Upper lobe of right lung (tissue), 1 donor: ENCODE measurements around the gene ROPN1. TPM values are rescaled to one million over a fixed set of nuclear protein-coding genes. Genes with fewer than 3 reads are reported as not detected.
A peak's percentile ranks its signal among the peaks of the same experiment; 100 is the strongest.
"Not testable (repeated sequence)": the region's sequence is repeated elsewhere in the genome, so short reads cannot be mapped to it uniquely, and the experiment has no call there.

ENCODE experiments used
- ATAC-seq: fragments of 200-7000 bp; cut with Tn5 transposase; one replicate; pipeline ENCODE4 v1.9.1; 2020; ENCODE audit warnings: mild to moderate bottlenecking, moderate library complexity
- DNase-seq: peaks from one replicate; pipeline ENCODE4 v3.0.0-alpha.2; 2020
- H3K27ac ChIP-seq: fragments of 200-600 bp; one replicate; pipeline ENCODE4 v1.8.0; 2022
- H3K27me3 ChIP-seq: fragments of 200-600 bp; one replicate; pipeline ENCODE4 v1.8.0; 2022; ENCODE audit warnings: mild to moderate bottlenecking
- H3K36me3 ChIP-seq: fragments of 200-600 bp; one replicate; pipeline ENCODE4 v1.8.0; 2022
- H3K4me1 ChIP-seq: fragments of 200-600 bp; one replicate; pipeline ENCODE4 v1.8.0; 2022
- H3K4me3 ChIP-seq: fragments of 200-600 bp; one replicate; pipeline ENCODE4 v1.8.0; 2022; ENCODE audit warnings: mild to moderate bottlenecking
- H3K9me3 ChIP-seq: fragments of 200-600 bp; one replicate; pipeline ENCODE4 v1.8.0; 2022
- intact Hi-C: fragments of 100-400 bp; cut with DNase I; formaldehyde crosslinking; loops from one replicate; pipeline ENCODE4 v1.11.0; 2022
- total RNA-seq: library from RNA; stranded (reverse); fragmentation: NEBNext Ultra II Directional; extraction: Animal tissue kit (Norgen Biotek cat#: 25700); gene quantifications from one replicate; pipeline ENCODE4 v1.2.1, GENCODE V29; 2021
- TF ChIP-seq, protein P1 (sequence below): fragments of 200-600 bp; IDR thresholded peaks from one replicate; pipeline ENCODE4 v1.8.0; 2022; ENCODE audit warnings: antibody characterized with exemption
- donor health status: DM: no; HTN: yes; CAD: no; lungs with severe emphysema.

Gene ROPN1
- total RNA-seq, 1 donor from 2014 or later, result not detected

DNA sequence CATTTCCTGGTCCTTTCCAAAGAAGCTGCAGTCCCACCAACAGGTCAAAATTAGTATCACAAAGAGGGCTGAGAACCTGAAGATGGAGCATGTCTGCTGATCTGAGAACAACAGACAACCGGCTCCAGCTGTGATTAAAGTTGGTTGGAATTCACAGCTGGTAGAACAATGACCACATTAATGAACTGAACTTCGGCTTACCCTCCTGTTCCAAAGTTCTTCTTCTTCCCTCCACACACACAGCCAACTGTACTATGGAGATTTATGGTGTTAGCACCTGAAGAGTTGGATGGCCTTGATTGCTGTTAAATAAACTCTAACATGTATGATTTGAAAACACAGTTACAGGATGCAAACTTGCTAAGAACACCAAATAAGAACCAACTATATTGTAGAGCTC is 27.4 kb upstream of the ROPN1 start:
- Histone ChIP-seq H3K27me3 (no peaks in the 10 kb centered on the region), H3K9me3 (no peaks in the 10 kb centered on the region), H3K4me3 (no peak overlapping the region), H3K4me1 (no peaks in the 10 kb centered on the region), H3K27ac (no peak overlapping the region), H3K36me3 (no peaks in the 10 kb centered on the region)
- intact Hi-C loops, result no loop called here
- DNase-seq, result no peak
- TF ChIP-seq, protein P1, sequence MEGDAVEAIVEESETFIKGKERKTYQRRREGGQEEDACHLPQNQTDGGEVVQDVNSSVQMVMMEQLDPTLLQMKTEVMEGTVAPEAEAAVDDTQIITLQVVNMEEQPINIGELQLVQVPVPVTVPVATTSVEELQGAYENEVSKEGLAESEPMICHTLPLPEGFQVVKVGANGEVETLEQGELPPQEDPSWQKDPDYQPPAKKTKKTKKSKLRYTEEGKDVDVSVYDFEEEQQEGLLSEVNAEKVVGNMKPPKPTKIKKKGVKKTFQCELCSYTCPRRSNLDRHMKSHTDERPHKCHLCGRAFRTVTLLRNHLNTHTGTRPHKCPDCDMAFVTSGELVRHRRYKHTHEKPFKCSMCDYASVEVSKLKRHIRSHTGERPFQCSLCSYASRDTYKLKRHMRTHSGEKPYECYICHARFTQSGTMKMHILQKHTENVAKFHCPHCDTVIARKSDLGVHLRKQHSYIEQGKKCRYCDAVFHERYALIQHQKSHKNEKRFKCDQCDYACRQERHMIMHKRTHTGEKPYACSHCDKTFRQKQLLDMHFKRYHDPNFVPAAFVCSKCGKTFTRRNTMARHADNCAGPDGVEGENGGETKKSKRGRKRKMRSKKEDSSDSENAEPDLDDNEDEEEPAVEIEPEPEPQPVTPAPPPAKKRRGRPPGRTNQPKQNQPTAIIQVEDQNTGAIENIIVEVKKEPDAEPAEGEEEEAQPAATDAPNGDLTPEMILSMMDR, result no peak
- no peak for ATAC-seq

DNA sequence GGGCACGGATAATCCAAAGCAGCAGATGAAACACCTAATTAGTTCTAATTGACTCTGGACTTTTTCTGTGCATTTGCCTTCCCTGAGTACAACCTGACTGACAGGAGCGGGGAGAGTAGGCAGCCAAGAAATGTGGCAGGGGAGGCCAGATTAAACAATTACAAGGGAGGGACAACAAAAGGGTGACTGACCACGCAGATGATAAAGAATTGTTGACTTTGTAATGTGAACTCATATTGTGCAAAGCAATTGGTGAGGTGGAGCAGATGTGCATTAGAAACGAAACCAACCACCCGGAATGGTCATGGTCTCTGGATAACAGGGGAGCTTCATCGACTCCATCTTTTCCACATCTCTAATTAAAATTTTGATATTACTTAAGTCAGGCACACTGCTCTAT is 25.6 kb upstream of the ROPN1 start:
- H3K4me3 ChIP-seq, H3K4me1 ChIP-seq, intact Hi-C loops, DNase-seq, H3K9me3 ChIP-seq, H3K27ac ChIP-seq, ATAC-seq, H3K36me3 ChIP-seq, H3K27me3 ChIP-seq: not testable (repeated sequence)

DNA sequence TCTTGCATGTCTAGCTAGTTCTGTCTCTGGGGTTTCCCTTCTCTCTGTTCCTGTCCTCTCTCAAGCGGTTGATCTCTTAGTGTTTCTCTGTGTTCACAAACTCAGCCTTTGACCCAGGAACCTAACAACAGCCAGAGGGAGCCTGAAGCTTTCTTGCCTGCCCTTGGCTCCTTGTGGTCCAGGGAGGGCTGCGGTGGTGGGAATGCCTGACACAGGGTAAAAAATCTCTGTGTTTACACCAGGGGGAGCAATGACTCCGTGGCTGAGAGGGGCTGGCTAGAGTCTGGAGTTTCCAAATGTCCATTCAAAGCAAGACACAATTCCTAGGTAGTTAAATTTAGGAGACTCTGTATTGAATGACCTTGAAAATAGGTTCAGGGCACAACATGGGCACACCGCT is 24.6 kb upstream of the ROPN1 start:
- H3K36me3 ChIP-seq, DNase-seq, intact Hi-C loops, H3K9me3 ChIP-seq, H3K27ac ChIP-seq, H3K27me3 ChIP-seq, H3K4me3 ChIP-seq, H3K4me1 ChIP-seq: not testable (repeated sequence)
- TF ChIP-seq, protein P1, result peak; percentile 51
- peak; percentile 86 for ATAC-seq

DNA sequence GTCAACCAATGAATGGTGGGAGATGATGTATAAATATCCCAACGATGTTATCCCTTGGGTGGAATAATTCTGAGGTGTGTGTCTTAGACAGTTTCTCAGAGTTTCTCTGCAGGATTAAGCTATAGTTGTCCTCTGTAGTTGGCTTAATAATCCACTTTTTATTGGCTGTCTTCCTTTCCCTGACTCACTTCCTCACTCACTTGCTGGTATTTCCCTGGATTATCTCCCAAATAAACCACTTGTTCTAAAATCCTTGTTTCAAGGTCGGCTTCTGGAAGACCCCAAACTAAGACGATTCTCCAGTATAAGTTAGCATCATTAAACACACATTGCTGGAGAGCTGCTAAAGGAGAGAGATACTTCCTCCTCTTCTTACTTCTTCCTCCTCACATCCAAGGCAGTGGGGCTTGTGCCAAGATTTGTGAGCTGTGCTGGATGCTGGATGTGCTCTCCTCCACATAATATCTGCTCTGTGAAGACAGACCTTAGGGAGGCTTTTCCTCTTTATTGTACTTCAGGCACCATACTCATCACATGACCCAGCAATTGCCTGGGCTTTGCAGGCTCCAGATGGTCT is 22.5 kb upstream of the ROPN1 start:
- intact Hi-C loops, result no loop called here
- H3K36me3 ChIP-seq, result no peaks in the 10 kb centered on the region
- DNase-seq (no peak), ATAC-seq (no peak)
- H3K9me3 ChIP-seq, result no peaks in the 10 kb centered on the region
- H3K27ac ChIP-seq, result no peak overlapping the region
- H3K27me3 ChIP-seq, result no peaks in the 10 kb centered on the region
- no peaks in the 10 kb centered on the region for H3K4me1 ChIP-seq
- TF ChIP-seq, protein P1, result no peak
- H3K4me3 ChIP-seq, result no peak overlapping the region

DNA sequence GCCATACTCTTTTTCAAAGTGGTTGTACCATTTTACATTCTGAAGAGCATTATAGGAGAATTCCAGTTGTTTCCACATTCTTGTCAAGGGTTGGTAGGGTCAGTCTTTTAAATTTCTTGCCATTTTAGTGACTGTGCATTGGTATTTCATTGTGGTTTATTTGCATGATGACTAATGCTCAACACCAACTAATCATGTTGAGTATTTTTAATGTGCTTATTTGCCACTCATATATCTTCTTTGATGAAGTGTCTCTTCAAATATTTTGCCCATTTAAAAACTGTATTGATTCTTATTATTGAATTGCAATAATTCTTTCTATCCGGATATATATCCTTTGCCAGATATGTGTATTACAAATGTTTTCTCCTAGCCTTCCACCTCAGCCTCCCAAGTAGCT is 16.4 kb upstream of the ROPN1 start:
- H3K36me3 ChIP-seq, H3K9me3 ChIP-seq, DNase-seq, H3K27me3 ChIP-seq, ATAC-seq, H3K4me3 ChIP-seq, H3K27ac ChIP-seq, H3K4me1 ChIP-seq, intact Hi-C loops: not testable (repeated sequence)

DNA sequence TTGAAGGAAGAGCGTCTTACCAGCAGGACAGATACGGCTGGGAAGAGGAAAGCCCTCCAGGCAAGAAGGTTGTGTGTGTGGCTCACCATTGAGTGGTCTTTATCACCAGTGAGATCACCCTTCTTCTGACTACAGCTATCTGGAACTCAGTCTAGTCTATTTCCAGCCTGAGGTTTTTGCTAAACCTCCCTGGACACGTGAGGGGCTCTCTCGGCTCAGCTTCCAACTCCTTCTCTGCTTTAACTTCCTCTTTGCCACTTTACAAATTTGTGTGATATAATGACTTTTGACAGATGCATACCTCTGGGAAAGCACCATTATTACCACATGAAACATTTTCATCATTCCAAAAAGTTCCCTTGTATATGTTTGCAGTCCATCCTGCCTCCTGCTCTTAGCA is 15.3 kb upstream of the ROPN1 start:
- intact Hi-C loops, result no loop called here
- no peaks in the 10 kb centered on the region for H3K27me3 ChIP-seq
- no peaks in the 10 kb centered on the region for H3K4me1 ChIP-seq
- no peak for ATAC-seq
- H3K27ac ChIP-seq, result no peak overlapping the region
- TF ChIP-seq, protein P1, result no peak
- no peaks in the 10 kb centered on the region for H3K9me3 ChIP-seq
- DNase-seq, result no peak
- H3K4me3 ChIP-seq, result no peak overlapping the region
- no peaks in the 10 kb centered on the region for H3K36me3 ChIP-seq

DNA sequence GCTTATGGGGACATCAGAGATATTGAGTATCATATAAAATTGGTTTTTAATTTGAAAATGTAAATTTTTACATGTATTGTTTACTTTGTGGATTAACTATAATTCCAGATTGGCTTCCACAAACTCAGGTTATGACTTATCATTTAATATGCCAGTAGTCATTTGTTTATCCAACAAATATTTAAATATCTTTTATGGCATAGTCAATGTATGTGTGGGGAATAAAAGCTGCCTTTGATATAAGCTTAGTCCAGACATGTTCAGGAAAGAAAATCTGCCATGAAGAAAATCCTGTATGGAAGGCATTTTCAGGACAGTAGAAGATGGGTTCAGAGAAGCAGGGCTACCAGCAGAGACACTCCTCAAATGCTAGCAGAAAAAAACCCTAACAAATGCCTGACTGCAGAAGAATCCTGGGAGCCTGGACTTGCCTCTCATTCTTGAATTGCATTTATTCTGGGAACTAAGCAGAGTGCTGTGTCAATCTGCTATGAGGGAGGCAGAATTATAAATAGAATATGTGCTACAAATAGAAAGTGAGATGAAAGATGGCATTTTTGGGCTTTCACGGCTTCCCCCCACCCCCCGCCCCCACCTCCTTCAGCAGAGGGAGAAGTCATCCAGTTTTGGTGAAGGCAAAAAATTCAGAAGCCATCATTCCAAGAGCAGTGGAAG is 10.6 kb upstream of the ROPN1 start:
- H3K4me1 ChIP-seq, H3K4me3 ChIP-seq, H3K27me3 ChIP-seq, H3K9me3 ChIP-seq, H3K27ac ChIP-seq, H3K36me3 ChIP-seq, ATAC-seq, intact Hi-C loops, DNase-seq: not testable (repeated sequence)

DNA sequence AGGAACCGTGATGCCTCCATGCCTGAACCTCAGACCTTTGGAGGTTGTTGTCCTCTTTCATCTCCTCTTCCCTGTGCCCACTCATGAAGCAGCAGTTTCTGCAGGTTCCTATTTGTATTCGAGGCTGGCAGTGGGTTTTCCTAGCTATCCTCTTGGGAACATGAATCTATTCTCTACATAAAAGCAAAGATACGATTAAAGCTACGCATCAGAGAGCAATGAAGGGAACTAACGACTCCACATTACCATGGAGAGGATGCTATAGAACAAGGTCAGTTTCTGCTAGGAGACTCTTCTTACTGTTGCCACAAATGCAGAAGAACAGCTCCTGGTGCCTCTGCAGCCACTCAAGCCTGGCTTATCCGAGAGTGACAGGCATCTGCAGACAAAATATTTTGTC is 9.4 kb upstream of the ROPN1 start:
- DNase-seq, intact Hi-C loops, ATAC-seq, H3K9me3 ChIP-seq, H3K27ac ChIP-seq, H3K4me3 ChIP-seq, H3K36me3 ChIP-seq, H3K27me3 ChIP-seq, H3K4me1 ChIP-seq: not testable (repeated sequence)
